HG03139 (cell line): ENCODE measurements around the gene KCNJ10.

ENCODE experiments used
- ATAC-seq: cut with Tn5 transposase; IDR thresholded peaks from one replicate; pipeline ENCODE4 v1.9.1; 2021; ENCODE audit not compliant: unreplicated experiment

KCNJ10 gene

DNA sequence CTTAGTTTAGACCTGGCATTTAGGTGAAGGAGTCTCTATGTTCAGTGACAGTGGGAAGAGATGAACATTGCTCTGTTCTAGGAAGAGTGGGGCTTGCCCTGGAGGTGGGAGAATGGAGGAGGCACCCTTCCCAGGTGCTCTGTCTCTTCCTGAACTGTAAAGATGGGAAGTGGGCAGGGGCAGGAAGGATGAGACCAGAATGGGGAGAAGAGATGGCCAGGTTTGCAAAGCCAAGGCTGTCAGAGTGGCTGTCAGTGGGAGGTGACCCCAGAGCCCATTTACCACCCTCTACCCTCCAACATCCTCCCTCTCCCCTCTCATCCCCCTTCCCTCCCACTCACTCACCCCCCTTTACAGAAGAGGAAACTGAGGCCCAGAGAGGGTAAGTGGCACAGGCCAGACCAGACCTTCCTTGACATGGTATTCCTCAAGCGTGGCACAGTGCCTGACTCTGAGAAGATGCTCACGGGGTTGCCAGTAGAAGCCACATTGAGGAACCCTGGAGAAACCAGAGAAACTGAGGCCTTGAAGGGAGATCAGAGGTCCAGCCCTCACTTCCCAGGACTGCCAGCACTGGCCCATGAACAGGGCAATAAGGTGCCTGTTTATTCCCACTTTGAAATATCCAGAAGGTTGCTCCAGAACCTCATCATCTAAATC lies 29.9 kb upstream of the KCNJ10 start:
- no peak for ATAC-seq

DNA sequence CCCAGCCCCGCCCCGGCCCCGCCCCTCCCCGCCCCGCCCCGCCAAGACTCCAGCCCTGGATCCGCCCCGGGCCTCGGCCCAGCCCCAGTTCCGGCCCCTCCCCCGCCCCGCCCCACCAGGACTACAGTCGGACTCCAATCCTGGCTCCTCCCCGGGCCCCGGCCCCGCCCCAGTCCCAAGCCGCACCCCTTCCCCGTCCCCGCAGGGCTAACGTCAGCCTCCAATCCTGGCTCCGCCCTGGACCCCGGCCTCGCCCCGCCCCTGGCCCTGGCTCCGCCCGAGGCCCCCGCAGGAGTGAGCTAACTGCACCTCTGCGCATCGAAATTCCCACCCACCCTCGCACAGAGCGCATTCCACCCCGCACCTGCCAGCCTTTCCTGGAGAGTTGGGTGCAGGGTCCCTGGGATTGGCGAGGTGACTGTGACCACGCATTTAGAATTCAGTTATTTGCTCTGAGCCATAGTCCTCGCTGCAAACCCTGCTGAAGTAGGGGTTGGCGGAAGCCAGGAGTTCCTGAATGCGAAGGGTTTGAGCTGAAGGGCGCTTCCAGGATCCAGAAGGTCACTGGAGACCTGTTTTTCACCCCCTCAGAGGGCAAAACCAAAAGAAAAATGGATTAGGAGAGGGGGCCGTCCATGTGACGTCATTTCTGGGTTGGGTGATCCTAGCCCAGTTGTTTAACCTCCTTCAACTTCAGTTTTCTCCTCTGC lies 29.0 kb upstream of the KCNJ10 start:
- ATAC-seq = peak; percentile 86

DNA sequence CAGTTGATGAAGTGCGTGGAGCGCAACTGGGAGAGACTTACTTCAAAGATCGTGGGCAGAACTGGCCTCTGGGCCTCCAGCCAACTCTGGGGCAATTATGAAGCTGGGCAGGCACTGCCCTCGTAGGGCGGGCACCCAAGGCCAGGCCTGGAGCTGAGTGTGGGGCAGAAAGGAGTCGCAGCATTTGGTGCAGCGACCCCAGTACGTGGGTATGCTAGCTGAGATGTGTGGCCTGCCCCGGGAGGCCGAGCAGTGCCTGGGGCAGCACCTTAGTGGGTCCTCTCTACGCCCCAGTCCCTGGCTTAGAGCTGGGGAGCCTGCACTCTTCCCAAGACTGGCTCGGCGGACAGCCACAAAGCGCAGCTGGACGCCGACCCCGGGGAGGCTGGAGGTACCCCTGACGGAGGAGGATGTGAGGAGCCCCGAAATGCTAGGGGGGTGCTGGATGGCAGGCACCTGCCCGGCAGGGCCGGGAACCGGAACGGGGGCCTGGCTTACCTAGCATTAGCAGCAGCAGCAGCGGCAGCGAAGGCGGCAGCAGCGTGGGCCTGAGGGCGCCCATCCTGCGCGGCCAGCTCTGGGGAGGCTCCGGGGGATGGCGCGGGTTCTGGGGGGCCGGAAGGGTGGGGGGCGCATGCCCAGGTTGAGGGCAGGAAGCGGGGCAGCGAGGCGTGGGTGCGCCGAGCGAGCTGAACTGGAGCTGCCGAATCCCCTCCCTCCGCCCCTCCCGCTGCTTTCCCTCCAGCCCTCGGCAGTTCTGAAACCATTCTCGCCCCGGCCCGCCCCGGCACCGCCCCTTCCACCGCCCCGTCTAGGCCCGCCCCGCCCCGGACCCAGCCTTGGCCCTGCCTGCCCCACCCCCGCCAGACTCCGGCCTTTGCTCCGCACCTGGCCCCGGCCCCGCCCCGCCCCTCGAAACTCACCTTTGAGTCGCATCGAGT lies 28.2 kb upstream of the KCNJ10 start, which contains the start of gene IGSF8:
Gene IGSF8, minus strand, starts transcription at position 709 of the 941 bp plus-strand sequence. Its CDS starts 147 bp downstream, at position 562.
- peak; percentile 51 for ATAC-seq

DNA sequence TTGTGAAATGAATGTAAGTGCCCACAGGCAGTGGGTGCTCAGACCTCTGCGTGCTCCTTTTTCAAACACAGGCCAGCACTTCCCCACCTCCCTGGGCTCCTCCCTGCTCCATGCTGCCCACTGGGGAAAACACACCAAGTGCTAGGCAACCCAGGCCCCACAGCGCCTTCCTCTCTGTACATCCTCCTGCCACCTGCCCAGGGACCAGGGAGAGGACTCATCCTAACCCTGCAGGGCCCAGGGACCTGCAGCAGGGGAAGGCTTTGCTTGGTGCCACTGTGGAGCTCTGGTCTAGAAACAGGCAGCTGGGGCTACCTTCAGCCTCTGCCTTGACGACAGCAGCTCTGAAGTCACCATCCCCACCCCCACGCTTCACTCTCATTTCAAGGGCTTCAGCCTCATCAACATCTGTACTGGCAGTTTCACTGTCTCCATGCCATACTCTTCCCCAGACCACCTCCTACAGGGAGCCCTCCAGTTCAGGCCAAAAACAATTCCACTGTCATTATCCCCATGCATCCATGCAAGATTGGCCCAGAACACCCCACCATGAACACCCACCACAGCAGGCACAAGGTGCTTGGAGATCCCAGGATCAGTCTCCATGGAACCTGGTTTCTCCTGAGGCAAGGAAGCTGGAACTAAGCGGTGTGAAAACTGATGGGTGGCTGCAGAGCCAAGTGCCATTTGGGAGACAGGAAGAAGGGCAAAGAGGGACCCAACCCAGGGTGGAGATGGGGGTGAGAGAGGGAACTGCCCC lies 27.4 kb upstream of the KCNJ10 start:
- ATAC-seq = no peak

DNA sequence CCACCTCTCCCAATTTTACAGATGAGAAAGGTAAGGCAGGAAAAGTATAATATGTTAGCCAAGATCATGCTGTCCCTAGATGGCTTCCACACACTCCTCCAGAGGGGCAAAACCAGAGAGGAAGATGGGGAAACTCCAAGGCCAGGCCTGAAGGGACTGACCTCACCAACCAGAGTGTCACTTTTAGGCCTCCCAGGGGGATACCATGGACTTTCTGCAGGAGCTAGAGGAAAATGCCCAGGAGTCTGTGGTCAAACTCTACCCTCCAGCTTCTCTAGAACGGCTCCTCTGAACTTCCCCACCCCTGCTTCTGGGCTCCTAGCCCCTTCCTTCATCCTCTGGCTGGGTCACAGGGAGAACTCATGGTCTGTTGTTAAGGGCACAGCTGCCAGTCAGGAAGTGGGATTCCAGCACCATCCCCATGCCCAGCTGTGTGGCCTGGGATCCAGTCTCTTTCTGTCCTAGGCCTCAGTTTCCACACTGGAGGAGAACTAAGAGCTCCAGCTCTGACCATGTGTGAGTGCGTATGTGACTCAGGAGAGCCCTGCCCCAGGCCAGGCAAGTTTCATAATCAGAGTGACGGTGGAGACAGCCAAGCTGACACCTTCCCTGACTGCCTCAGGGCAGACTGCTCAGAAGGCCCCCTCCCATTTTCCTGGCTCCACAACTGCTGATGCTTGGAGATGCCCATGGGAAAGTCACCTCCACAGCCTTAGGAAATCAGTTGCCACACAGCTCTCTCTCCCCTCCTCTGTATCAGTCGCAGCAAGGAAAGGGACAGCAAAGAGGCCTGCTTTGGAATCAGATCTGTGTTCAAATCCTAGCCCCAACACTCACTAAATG lies 26.5 kb upstream of the KCNJ10 start:
- ATAC-seq = no peak

DNA sequence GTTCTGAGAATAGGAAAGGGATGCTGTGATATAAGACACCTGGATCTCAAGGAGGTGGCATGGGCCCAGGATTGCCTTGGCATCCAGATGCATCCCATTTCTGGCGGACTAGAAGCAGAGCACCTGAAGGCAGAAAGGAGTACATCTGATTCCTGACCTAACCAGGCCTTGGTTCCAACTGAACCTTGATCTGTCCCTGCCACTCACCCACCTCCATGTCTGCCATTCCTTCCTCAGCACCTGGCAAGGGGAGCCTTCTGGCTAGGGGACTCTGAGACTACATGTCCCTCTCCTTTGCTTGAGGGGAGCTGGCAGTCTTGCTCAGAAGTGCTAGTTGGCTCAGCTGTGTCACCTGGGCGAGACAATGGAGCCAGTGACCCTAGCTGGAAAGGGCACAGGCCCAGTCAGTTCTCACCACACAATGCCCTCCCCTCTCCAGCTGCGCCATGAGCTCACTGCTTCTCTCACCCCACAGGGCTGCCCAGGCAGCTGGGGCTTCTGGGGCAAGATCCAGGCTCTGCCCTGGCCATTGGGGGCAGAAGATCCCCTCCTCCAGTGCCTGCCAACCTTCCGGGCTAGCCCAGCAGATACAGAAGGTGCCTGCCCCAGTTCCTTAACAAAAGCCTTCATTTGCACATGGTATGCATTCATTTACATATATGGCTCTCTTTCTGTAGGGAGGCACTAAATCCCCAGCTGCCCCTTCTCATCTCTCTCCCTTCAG lies 25.6 kb upstream of the KCNJ10 start:
- ATAC-seq = no peak

DNA sequence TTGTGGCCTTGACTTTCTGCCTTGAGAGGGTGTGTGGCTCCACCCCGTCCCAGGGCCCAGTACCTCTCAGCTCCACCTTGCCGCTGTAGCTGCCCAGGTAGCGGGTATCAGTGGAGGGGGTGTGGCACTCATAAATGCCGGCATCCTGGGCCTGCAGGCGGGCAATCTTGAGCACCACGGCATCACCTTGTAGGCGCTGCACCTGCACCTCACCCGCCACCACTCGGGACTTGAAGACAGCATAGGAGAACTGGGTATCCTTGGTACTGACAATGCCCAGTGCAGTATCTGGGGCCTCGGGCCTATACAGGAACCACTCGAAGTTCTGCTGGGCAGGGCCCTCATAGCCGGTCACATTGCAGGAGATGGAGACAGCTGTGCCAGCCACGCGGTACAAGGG lies 24.8 kb upstream of the KCNJ10 start:
- no peak for ATAC-seq

DNA sequence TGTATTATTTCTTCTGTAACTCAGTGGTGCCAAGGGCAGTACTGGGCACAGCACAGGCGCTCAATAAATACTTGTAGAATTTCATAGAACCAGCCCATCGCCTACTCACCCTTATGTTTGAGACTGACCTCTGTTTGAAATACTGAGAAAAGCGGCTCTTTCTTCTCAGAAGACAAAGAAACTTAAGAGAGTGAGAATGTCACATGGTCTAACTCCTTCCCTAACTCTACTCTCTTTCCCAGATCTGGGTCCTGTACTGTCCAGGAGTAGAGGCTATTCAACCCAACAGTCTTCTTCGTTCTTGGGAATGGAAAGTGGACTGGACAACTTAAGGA lies 24.3 kb upstream of the KCNJ10 start:
- no peak for ATAC-seq

DNA sequence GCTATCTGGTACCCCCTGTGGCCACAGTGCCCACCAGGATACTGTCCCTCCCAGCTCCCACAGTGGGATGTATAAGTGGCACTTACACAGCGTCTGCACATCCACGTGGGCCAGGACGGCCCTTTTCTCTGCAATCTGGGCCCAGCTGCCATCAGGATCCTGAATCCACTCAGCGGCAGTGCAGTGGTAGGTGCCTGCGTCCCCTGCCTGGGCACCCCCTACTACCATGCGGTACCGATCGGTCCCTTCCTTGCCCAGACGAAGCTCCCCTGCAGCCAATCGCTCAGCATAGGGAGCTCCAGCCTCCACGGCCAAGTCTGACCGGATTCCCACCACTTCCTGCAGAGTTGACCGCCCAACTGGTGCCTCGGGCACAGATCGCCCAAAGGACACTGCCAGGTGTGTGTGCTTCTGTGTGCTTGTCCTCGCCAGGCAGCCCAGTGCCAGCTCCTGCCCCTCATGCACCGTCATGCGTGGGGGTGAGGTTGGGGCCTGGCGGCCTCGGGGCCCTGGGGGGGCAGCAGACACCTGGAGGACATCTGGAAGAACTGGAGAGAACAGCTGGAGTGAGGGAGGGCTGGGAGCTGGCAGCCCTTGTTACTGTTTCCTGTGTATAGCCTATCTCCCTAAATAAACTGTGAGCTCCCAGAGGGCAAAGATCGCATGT lies 23.8 kb upstream of the KCNJ10 start:
- no peak for ATAC-seq

DNA sequence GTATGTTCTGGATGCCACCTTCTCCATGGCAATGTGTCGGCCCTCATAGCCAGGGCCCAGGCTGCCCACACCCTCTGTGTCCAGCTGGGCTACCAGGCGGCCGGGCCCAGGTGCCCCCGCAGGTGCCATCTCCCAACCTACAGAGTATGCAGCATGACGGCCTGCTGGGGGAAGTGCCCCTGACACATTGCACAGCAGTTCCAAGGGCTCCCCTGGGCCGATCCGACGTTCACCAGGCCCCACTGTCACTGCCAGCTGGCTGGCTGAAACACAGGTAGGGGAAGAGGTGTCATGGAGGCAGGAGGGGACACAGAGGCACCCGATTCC lies 23.1 kb upstream of the KCNJ10 start:
- ATAC-seq = no peak

DNA sequence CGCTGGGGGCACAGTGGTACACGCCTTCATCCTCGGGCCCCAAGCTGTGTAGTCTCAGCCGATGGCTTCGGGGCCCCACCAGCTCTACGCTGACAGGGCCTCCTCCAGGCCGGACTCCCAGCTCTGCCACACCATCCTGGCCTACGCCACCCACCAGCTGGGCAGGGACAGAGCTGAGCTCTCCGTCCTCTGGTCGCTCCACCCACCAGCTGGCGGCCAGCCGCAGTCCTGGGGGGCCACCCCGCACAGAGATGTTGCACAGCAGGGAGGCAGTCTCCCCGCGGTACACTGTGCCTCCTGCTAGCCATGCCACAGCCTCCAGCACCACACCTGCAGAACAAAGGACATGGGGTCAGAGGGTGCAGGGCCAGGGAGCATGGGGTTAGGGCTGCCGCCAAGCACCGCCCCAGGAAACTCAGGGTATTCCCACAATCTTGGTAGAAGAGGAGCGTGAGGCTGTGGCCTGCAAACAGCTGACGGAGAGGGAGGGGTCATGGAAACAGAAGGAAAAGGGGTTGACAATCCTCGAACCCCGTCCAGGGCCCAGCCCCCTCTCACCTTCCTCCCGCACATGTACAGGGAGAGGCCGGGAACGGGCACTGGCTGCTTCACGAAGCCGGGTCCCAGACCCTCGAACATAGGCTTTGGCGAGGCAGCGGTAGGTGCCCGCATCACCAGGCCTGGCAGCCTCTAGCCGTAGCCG lies 22.6 kb upstream of the KCNJ10 start:
- ATAC-seq = no peak

DNA sequence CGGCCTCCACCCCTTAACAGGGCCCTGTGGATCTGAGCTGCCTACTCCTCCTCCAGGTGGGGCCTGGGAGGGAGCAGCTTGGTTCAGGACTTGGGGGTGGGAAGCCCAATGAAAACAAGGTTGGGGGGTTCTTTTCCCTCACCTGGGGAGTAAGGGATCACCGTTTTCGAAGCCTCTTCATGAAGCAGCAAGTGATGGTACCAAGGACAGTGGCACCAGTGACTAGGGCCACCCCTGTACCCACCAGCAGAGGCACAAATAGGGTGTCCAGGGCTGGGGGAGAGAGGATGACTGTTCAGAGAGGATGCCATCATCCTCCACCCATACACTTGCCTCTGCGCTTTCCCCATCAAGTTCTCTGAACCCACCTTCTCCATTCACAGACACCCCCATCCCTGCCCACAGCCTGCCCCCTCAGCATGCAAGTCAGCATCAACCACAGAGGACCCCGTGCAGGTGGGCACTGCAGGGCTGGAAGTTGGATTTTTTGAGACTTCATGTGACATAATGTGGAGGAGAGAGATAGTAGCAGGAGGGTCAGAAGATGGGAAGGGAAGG lies 21.8 kb upstream of the KCNJ10 start:
- ATAC-seq = no peak

DNA sequence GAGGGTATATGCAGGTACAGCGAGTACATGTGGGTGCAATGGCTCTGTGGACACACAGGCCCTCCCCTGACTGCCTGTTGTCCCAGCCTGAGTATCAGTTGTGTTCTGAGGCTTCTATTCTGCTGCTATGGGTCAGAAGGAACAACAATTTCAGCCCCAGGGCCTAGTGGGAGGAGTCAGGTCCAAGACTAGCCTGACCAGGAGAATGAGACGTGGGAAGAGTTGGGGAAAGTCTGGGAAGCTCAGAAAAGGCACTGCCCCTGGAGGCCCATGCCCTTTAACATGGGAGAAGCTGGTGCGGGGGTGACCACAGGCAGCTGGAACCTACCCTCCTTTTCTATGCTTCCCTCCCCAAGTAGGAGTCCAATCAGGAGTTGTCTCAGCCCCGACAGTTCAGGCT lies 20.8 kb upstream of the KCNJ10 start:
- ATAC-seq = no peak

DNA sequence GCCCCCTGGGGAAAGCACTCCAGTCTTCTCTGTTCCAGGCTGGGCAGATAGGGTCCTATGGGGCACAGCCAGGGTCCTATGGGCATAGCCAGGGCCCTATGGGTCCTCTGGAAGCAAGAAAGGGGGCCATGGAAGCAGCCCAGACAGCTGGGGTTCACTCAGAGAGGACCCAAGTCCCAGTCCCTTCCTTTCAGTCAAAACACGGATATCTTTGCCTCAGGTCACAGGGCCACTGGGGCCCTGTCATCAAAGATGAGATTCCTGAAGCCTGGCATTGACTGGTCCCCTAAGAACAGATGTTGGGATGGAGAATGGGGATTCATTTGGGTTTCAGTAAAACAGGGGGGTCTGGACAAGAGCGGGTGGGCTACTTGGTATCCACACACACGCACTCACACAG lies 19.9 kb upstream of the KCNJ10 start:
- ATAC-seq = no peak

DNA sequence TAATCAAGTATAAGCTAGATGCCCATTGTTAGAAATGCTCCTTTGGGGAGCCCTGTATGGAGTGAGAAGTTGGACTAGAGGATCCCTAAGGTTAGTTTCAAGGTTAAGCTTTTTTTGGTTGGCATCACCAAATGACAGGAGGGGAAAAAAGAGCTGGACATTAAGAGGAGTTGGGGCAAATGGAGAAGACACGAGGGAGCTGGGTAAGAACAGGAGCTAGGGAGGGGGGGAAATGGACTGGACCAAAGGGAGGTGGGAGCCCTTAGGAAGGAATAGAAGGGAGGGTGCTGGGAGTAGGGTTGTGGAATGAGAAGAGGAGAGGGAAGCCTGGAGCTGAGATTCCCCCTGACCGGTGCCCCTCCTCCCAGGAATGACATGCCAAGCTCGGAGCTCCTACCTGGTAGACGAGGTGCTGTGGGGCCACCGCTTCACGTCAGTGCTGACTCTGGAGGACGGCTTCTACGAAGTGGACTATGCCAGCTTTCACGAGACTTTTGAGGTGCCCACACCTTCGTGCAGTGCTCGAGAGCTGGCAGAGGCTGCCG lies 17.2 kb upstream of the KCNJ10 start:
- no peak for ATAC-seq

DNA sequence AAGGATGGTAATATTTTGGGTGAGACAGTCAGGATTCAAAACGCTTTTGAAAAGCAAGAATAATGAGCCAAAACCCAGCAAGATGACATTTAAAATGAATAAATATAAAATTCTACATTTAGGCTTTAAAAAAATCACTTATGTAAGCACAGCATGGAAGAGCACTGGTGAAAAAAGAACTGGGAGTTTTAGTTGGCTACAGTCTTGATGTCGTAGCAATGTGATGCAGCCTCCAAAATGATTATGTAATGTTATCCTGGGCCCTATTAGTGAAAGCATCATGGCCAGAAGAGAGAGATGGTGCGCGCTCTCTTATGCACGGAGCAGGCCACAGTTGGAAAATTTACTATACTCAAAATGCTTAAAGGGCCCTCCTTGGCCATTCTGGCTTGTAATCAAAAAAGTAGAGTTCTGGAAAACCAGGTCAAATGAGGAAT lies 16.5 kb upstream of the KCNJ10 start:
- no peak for ATAC-seq

DNA sequence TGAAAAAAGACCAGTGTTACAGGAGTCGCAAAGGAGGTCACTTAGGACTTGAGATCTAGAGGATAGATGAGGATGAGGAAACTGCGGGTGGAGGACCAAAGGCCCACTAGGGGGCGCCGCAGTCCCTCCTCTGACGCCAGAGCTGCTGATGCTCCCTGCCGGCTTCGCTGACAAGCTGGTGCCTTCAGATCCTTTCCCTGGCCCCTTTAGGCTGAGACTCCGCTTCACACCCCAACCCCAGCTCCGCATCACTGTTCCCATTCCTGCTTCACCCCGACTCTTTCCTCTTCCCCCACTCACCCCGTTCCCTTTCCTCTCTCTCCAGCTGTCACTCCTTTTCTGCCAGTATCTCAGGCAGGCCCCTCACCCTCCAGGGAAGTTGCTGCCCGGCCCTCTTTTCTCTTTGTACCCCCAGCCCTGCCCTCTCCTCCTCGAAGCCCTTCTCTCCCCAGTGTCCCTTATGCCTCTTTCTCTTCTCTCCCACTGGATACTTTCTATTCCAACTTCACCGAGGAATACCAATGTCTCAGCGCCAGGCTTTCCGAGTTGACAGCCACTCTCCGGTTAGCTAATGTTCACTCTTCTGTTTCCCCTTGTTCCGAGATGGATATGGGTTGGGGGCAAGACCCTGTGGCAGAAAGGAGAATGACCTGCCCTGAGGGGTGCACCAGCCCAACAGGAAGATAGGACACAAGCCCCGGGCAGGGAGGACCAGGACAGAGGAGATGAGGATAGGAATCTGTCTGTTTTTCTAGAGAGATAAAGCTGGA lies 15.9 kb upstream of the KCNJ10 start:
- ATAC-seq = peak; percentile 59
